HG03460 (cell line): ENCODE results near the gene SAMD7.

Source experiments
- ATAC-seq: cut with Tn5 transposase; IDR thresholded peaks from one replicate; pipeline ENCODE4 v1.9.1; 2021; ENCODE audit not compliant: unreplicated experiment

The SAMD7 gene

GRCh38 chr3:169965562-169966427 lies 54.4 kb downstream of the SAMD7 start:
- ATAC-seq, result peak; percentile 18

DNA sequence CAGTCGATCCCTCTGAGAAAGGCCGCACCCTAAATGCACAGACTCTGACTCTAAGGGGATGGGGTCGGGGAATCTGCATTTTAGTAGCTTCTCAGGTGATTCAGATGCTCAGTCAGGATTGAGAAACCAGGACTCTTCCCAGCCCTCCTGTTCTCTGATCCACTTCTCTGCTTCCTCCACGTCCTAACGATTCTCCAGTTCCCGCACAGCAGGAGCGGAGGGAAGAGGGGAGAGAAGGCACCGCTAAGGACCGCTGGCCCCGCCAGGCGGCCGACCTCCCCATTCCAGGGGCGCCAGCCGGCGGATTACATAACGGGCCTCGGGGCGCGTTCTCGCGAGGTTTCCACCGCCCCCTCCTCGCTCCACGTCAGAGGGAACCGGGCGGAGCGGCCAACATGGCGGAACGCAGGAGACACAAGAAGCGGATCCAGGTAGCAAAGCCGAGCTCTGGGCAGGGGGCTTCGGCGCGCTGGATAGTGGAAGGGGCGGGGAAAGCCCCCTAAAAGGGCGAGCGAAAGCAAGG lies 55.1 kb downstream of the SAMD7 start, which contains the start of gene SEC62:
Gene SEC62, plus strand, starts transcription at position 380 of the 523 bp plus-strand sequence. Its CDS starts 16 bp downstream, at position 396.
- ATAC-seq, result peak; percentile 92

DNA sequence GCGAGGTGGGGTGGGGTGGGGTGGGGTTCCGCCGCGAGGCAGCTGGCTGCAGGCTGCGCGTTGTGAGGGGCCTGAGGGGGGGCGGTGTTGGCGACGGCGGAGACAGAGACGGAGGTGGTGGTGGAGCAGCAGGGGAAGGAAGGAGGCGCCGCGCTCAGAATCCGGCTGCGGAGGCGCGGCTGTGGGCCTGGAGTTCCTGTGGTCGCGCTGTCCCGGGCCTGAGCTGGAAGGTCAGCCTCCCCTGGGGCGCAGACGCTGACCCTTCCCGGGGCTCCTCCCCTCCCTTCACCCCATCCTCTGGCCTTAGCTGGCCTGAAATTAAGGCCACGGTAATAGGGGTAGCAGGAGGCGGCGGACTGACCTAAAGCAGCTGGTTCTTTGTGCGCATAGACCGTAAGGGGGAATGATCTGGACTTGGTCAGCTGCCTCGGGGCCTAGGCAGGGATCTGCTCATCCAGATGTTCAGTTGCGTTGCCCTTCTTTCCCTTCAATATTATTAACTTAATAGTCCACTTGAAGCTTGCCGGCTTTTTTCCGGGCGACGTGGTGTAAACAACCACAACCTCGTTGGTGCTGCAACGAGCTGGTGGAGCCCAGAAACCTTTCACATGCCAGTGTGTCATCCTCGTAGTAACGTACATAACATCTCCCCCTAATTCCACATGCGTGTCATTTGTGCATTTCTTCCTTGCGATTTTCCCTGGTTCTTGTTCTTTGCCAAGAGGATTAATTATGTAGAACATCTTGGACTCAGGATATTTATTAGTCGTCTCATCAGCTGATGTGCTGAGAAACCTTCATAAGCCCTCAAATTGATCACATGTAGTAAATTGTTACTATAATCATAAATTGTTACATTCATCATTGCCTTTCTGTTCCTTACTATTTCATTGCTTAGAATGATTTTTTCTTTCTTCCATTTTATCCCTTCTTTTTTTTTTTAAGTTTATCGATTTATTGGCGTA lies 55.9 kb downstream of the SAMD7 start:
- ATAC-seq, result peak; percentile 41

GRCh38 chr3:169968224-169968885 lies 57.0 kb downstream of the SAMD7 start:
- no peak for ATAC-seq

- no peak for ATAC-seq
Observed at GRCh38 chr3:169969174-169970095, 58.1 kb downstream of the SAMD7 start.

- ATAC-seq, result no peak
Observed at GRCh38 chr3:169970847-169971246, 59.5 kb downstream of the SAMD7 start.

DNA sequence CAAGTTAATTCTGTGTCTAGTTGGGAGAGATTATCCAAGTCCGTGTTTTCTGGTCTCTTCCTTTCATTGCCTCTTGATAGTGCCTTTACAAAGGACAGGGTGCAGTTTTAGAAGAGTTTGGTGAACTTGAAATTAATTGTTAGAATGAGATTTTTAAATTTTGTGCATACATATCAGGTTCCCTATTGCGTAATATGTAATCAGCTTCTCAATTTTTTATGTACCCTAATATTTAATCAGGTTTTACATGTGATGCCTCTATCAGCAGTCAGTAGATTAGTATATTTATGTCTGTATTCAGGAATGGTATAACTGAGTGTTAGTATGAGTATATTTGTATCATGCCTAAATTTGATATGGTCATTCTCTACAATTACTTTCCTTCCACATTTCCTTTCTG lies 60.1 kb downstream of the SAMD7 start:
- no peak for ATAC-seq

DNA sequence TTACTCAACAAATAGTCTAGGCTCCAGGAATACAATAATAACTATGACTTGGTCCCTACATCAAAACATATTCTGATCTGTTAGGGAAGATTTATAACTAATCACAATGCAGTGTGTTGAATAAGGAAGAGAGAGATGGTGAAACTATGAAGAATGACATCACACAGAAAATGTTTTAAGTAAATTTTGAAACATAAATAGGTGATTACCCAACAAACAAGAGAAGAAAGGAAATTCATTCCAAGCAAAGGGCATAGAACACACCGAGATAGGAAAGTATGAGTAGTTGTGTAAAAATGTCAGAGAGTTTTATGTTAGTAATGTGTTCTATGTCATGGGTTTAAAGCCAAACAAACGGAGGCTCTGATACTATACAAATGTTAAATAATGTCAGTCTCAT lies 68.7 kb downstream of the SAMD7 start:
- ATAC-seq, result no peak

GRCh38 chr3:169984292-169984691 lies 72.9 kb downstream of the SAMD7 start:
- ATAC-seq, result no peak
